HepG2 (cell line): ENCODE results near the gene OPA3. TPM values are rescaled to one million over a fixed set of nuclear protein-coding genes. Genes with fewer than 3 reads are reported as not detected.

Experiments used
- AKAP8 ChIP-seq: sonication (generic); formaldehyde crosslinking; IDR thresholded peaks from 2 replicates; pipeline ENCODE4 v1.5.1; 2020; ENCODE audit warnings: mild to moderate bottlenecking, missing genetic modification reagents
- CHD4 ChIP-seq: fragments of 200-600 bp; sonication (generic); IDR thresholded peaks from 2 replicates; pipeline ENCODE4 v1.7.0; 2017; ENCODE audit warnings: mild to moderate bottlenecking, low read length, borderline replicate concordance
- ELF1 ChIP-seq: sonication (generic); formaldehyde crosslinking; IDR thresholded peaks from 2 replicates; pipeline ENCODE4 v1.4.0; 2020; ENCODE audit warnings: missing genetic modification reagents
- HMGXB3 ChIP-seq: sonication (generic); formaldehyde crosslinking; IDR thresholded peaks from 2 replicates; pipeline ENCODE4 v1.4.0; 2020; ENCODE audit warnings: missing genetic modification reagents, borderline replicate concordance
- NCOA2 ChIP-seq: sonication (generic); formaldehyde crosslinking; IDR thresholded peaks from 2 replicates; pipeline ENCODE4 v1.8.0; 2022; ENCODE audit warnings: inconsistent platforms
- RBFOX2 ChIP-seq: fragments of 200-400 bp; formaldehyde crosslinking; IDR thresholded peaks from 2 replicates; pipeline ENCODE4 v1.6.1; 2017; ENCODE audit warnings: low read depth, mild to moderate bottlenecking, low read length
- SNAPC4 ChIP-seq: sonication (generic); formaldehyde crosslinking; IDR thresholded peaks from 2 replicates; pipeline ENCODE4 v1.4.0; 2020; ENCODE audit warnings: mild to moderate bottlenecking, missing genetic modification reagents
- ZBTB40 ChIP-seq, 2 experiments: fragments of 450-650 bp in 1 of 2; sonication (generic) in 1 of 2; formaldehyde crosslinking in 1 of 2; IDR thresholded peaks; 2 replicates each; pipeline versions ENCODE4 v1.6.1 to v1.8.0; 2016 to 2022; ENCODE audit warnings: antibody characterized with exemption in 1 of 2, mild to moderate bottlenecking in 1 of 2, missing genetic modification reagents in 1 of 2
- polyA plus RNA-seq, 8 experiments: library from polyadenylated mRNA; depleted of rRNA in 3 of 8; stranded (reverse) in 7 of 8; unstranded in 1 of 8; fragments of >200 nt; fragmentation: Illumina TruSeq in 4 of 8; extraction: Trizol in 4 of 8; gene quantifications; 2 replicates each; pipeline versions ENCODE4 v1.2.1 to v1.2.3, GENCODE V29; 2011 to 2016; ENCODE audit warnings: low read depth in 4 of 8, missing spikeins in 1 of 8, mixed read lengths in 1 of 8; ENCODE audit not compliant: insufficient read depth in 1 of 8
- total RNA-seq, 5 experiments: library from RNA; depleted of rRNA; stranded (reverse); fragments of >200 nt; fragmentation: Illumina TruSeq; extraction: Trizol; gene quantifications; 2 replicates each; pipeline ENCODE4 v1.2.3, GENCODE V29; 2016; ENCODE audit warnings: low read depth in 1 of 5

OPA3 gene
- total and polyA plus RNA-seq, 2 of the 13 experiments (the other 11 are each of a cell fraction or from before 2014, with no cell fraction given): 8.3 to 17.7 TPM

- TF ChIP-seq SNAPC4 (CRISPR knock-in tag) (no peak), ZBTB40 (IDR thresholded peaks at IDR 0.05) (no peak), ZBTB40 (CRISPR knock-in tag; IDR thresholded peaks at IDR 0.05) (no peak), AKAP8 (CRISPR knock-in tag) (no peak), NCOA2 (CRISPR knock-in tag) (no peak), HMGXB3 (no peak), CHD4 (no peak), ELF1 (CRISPR knock-in tag) (no peak), RBFOX2 (0 out of 2 replicates have a peak, but pooled peaks have one; percentile 27)
Observed at GRCh38 chr19:45522010-45522941, 62.3 kb downstream of the OPA3 start (continued).
